ENCODE data around the gene JMJD1C.
"Not testable (repeated sequence)": the region's sequence is repeated elsewhere in the genome, so short reads cannot be mapped to it uniquely, and the experiment has no call there.

Gene JMJD1C, protein sequence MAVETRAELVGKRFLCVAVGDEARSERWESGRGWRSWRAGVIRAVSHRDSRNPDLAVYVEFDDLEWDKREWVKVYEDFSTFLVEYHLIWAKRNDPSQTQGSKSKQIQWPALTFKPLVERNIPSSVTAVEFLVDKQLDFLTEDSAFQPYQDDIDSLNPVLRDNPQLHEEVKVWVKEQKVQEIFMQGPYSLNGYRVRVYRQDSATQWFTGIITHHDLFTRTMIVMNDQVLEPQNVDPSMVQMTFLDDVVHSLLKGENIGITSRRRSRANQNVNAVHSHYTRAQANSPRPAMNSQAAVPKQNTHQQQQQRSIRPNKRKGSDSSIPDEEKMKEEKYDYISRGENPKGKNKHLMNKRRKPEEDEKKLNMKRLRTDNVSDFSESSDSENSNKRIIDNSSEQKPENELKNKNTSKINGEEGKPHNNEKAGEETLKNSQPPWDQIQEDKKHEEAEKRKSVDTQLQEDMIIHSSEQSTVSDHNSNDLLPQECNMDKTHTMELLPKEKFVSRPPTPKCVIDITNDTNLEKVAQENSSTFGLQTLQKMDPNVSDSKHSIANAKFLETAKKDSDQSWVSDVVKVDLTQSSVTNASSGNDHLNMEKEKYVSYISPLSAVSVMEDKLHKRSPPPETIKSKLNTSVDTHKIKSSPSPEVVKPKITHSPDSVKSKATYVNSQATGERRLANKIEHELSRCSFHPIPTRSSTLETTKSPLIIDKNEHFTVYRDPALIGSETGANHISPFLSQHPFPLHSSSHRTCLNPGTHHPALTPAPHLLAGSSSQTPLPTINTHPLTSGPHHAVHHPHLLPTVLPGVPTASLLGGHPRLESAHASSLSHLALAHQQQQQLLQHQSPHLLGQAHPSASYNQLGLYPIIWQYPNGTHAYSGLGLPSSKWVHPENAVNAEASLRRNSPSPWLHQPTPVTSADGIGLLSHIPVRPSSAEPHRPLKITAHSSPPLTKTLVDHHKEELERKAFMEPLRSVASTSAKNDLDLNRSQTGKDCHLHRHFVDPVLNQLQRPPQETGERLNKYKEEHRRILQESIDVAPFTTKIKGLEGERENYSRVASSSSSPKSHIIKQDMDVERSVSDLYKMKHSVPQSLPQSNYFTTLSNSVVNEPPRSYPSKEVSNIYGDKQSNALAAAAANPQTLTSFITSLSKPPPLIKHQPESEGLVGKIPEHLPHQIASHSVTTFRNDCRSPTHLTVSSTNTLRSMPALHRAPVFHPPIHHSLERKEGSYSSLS (N-terminal part only)

DNA sequence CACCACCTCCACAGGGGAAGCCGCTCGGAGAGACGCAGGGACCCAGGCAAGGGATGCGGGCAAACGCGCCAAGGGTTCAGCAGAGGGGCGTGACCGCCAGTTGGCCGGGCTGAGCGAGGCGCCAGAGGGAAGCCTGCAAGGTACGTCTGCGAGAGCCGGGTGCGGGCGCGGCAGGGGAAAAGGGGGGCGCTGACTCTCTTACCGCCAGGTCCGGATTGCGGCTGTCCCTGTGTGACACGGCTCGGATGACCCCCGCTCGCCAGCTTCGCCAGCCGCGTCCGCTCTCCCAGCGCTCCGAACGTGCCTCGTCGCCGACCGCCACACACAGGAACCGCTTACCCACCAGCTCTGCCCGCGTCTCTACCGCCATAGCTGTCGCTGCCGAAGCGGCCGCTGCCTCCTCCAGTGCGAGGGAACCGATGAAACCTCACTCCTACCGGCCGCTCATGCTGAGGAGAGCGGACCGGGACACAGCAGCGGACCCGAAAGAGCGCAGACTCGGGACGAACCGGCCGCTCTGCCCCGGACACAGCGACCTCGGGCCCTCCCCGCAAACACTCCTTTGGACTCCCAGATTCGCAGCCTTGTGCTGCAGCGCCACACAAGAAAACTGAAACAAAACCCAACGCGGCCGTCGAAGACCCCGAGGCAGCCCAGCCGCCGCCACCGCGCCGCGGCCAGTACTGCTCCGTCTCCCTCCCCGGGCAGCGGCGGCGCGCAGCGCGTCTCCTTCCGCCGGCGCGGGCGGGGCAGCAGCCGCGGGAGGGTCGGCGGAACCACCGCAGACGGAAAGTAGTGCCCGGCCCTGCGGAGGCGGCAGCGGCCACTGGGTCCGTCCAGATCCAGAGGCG lies at the start of gene JMJD1C:
JMJD1C (minus strand) TSS at position 685 of the 851 bp plus-strand sequence; CDS start at position 370, 315 bp downstream.
- peak; percentile 56 for DNase-seq (ENCODE audit: insufficient read length, low spot score)
- FAIRE-seq, result peak; percentile 28

DNA sequence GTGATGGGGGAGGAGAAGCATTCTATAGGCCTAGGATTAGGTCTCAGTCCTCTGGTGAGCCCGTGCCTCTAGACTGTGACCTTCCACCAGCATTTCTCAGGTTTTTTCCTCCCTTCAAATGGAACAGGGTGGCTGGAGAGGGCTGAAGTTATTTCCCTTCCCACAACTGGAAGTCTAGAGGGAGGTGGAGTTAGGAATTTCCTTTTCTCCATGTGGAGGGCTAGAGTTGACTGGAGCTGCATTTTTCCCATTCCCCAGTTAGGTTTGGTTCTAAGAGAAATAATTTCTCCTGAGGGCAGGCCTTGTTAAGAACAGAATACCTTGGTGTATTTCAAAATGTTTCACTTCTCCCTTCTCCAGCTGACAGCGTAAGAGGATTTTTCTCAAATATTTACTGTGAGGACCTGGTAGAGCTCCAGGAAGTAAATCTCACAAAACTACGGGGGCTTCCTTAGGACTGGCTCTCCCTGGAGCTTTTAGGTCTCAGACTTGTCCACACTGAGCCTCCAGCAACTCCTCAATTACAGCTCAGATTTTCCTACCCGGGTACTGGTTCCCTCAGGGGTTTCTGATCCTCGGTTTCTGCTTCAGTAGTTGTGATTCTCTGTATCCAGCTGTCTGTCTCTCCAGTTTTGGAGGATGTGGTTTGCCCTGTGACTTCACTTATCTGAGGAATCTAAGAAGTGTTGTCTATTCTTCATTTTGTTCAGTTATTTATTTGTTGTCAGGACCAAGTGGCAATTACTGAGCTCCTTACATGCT lies 49.4 kb upstream of the JMJD1C start:
- DNase-seq (ENCODE audit: insufficient read length, low spot score) (no peak), FAIRE-seq (peak; percentile 42)

DNA sequence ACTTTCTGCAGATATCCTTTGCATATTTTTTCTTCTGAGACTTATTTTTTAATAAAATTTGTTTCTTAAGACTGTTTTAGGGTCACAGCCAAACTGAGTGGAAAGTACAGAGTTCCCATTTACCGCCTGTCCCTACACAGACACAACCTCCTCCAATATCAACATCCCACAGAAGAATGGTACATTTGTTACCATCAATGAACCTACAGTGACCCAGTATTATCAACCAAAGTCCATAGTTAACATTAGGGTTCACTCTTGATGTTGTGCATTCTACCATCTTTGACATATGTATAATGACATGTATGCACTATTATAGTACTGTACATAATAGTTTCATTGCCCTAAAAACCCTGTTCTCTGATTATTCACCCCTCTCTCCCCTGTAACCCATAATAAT lies 40.8 kb upstream of the JMJD1C start:
- no peak for FAIRE-seq
- DNase-seq (ENCODE audit: insufficient read length, low spot score), result no peak

DNA sequence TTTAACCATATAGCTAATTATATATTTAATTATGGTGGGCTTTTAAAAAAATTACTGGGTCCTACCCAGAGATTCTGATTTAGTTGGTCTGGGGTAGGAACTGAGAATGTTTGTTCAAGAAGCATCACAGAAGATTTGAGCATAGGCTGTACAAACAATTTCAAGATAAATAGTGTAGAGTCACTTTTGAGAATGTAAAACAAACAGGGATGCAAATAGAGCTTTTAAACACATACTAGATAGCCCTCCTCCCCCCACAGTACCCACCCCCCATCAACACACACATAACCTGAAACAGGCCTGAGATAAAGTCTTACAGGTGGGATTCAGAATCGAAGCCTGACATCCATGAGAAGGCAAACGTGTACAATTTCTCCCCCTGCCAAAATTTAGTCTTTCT lies 39.8 kb upstream of the JMJD1C start:
- FAIRE-seq, result no peak
- DNase-seq (ENCODE audit: insufficient read length, low spot score), result no peak

DNA sequence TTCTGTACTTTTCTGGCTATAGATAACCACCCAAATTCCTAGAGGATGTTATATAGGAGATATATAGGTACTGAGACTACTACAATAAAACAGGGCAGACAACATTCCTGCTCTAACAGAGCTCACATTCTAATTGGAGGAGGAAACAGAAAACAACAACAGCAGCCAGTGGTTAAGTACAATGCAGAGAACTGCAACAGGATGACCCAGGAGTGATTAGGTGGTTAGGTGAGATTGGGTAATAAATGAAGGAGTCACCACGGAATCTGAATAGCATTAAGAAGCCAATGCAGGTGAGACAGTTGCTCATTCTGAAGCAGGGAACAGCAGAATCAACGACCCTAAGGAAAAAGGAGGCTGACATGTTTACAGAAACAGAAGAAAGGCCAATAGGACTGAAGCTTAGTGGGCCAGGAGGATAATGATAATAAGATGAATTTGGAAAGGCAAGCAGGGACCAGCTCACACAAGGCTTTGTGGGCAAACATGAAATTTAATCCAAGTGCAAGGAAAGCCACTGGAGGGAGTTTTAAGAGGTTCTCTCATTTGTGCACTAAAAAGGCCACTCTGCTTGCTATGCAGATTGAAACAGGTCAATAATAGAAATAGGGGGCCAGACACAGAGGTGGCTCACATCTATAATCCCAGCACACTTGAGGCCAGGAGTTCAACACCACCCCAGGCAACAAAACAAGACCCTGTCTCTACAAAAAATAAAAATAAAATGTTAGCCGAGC lies 38.5 kb upstream of the JMJD1C start:
- DNase-seq (ENCODE audit: insufficient read length, low spot score), result no peak
- peak; percentile 49 for FAIRE-seq

DNA sequence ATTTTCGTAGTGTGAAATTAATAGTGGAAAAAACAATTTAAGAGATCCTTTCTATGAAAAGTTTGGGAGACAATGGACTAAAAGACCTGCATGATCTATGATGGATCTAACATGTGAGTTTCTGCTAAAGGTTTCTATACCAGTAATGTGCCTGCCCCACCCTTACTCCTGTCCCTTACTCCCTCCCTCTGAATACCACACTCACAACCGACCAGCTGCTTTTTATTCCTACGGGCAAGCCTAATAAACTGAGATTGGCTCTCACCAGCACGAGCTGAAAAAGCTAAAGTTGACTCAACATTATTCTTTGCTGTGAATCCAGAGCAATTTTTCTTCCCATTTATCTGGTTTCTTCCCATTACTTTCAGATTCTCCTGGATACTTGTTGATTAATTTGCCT lies 37.6 kb upstream of the JMJD1C start:
- FAIRE-seq (no peak), DNase-seq (ENCODE audit: insufficient read length, low spot score) (no peak)

DNA sequence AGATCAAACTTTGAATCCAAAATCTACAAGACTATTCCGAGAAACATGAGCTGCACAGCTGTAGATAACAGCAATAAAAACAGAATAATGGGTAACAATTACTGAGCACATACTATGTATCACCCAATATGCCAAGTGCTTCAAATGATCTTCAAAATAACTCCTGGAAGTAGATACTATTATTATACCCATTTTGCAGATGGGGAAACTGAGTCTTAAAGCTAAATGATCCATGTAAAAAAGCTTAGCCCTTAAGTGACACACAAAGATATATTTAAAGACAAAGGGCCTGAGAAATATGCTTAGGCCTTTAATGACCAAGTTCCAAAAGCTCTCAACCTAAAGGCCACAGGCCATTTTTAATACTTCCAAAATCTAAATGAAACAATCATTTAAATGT lies 37.1 kb upstream of the JMJD1C start:
- DNase-seq (ENCODE audit: insufficient read length, low spot score), result no peak
- FAIRE-seq, result no peak

DNA sequence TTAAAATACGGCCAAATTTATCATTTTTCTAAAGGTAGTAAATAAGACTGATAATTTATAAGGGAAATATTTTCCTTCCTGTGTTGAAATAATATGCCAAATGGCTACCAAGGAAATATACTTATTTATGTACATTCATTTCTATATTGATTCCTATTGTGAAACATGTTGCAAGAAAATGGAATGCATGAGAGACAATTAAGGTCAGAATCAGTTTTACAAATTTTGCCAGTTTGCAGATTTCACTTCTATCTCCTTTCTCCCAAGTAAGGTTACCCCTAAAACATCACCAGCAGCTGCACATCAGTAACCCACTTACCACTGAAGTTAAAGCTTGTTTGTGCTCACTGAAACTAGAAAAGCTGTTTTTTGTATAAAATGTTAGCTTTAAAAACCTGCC lies 36.2 kb upstream of the JMJD1C start:
- no peak for FAIRE-seq
- DNase-seq (ENCODE audit: insufficient read length, low spot score), result no peak

DNA sequence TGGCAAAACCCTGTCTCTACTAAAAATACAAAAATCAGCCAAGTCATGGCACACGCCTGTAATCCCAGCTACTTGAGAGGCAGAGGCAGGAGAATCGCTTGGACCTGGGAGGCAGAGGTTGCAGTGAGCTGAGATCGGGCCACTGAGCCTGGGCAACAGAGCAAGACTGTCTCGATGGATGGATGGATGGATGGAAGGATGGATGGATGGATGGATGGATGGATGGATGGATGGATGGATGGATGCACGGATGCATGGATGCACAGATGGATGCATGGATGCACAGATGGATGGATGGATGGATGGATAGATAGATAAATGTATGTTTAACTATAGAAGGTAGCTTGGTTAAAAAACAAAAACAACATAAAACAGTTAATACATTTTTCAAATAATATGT lies 34.8 kb upstream of the JMJD1C start:
- not testable (repeated sequence) for DNase-seq (ENCODE audit: insufficient read length, low spot score); FAIRE-seq

DNA sequence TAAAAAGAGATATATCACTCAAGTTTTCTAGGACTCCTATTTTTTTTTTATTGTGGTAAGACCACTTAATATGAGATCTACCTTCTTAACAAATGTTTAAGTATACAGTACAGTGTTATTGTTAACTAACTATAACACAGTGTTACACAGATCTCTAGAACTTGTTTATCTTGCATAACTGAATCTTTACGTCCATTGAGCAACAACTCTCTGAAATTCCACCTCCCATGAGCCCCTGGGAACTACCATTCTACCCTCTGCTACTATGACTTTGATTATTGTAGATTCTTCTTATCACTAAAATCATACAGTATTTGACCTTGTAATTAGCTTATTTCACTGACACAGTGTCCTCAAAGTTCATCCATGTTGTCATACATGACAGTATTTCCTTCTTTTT lies 32.9 kb upstream of the JMJD1C start:
- DNase-seq (ENCODE audit: insufficient read length, low spot score) (no peak), FAIRE-seq (no peak)

DNA sequence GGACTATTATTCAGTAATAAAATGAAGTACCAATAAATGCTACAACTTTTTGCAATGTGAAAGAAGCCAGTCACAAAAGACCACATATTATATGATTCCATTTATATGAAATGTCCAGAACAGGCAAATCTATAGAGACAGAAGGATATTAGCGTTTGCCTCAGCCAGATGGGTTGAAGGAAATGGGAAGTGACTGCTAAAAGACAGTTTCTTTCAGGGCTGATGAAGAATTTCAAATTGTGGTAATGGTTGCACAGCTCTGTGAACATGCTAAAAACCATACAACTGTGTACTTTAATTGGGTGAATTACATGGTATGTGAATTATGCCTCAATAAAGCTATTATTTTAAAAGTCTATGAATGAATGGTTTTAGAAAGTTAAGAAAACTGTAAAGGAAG lies 31.5 kb upstream of the JMJD1C start:
- FAIRE-seq (peak; percentile 58), DNase-seq (ENCODE audit: insufficient read length, low spot score) (no peak)

DNA sequence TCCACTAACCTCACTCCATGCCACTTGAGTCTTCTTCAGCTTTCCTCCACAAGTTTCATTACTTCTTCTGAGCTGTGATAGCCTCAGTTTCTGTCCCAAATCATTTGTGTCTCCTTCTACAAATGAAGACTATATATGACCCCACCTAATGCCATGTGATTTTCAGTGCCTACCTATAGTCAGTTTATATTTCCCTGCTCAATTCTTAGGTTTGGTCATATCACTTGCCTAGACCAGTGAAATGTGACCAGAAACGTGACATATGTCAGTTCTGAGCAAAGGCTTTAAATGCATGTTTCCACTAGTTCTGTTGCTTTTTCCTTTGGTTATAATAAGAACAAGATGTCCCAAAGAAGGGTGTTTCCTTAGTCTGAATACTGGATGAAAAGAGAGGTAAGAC lies 30.8 kb upstream of the JMJD1C start:
- DNase-seq (ENCODE audit: insufficient read length, low spot score) (no peak), FAIRE-seq (peak; percentile 68)

DNA sequence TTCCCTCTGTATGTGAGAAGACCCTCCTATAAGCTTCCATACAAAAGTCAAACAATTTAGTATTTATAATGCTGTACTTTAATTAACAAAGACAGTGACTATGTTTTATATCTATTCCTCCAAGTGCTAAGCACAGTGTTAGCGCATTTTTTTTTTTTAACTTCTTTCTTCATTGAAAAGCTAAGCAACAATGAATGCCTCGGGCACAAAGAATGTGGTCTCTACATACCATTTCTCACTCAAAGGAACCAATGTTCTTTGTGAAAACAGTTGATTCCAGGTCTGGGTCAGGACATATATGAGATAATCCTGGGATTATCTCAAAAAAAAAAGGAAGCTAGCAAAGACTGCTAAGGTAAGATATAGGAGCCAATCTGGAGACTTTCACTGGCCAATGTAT lies 29.2 kb upstream of the JMJD1C start:
- DNase-seq (ENCODE audit: insufficient read length, low spot score) (no peak), FAIRE-seq (no peak)

DNA sequence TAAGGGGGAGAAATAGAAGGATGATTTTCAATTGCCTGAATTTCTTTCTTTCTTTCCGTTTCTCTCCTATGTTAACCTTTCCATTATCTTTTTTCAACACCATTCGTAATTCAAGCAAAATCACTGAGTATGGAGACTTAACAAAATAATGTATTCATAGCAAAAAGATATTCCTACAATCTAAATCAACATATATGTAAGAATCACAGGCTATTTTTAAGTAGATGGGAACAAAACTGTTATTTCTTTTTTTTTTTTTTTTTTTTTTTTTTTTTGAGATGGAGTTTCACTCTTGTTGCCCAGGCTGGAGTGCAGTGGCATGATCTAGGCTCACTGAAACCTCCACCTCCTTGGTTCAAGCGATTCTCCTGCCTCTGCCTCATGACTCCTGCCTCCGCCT lies 27.2 kb upstream of the JMJD1C start:
- DNase-seq (ENCODE audit: insufficient read length, low spot score) (no peak), FAIRE-seq (no peak)

DNA sequence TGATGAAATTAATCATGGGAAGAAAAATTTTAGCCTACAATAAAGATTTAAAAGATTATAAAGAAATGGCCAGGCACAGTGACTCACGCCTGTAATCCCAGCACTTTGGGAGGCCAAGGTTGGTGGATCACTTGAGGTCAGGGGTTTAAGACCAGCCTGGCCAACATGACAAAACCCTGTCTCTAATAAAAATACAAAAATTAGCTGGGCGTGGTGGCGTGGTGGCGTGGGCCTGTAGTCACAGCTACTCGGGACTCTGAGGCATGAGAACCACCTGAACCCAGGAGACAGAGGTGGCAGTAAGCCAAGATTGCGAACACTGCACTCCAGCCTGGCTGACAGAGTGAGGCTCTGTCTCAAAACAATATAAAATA lies 26.5 kb upstream of the JMJD1C start:
- FAIRE-seq, result not testable (repeated sequence)

DNA sequence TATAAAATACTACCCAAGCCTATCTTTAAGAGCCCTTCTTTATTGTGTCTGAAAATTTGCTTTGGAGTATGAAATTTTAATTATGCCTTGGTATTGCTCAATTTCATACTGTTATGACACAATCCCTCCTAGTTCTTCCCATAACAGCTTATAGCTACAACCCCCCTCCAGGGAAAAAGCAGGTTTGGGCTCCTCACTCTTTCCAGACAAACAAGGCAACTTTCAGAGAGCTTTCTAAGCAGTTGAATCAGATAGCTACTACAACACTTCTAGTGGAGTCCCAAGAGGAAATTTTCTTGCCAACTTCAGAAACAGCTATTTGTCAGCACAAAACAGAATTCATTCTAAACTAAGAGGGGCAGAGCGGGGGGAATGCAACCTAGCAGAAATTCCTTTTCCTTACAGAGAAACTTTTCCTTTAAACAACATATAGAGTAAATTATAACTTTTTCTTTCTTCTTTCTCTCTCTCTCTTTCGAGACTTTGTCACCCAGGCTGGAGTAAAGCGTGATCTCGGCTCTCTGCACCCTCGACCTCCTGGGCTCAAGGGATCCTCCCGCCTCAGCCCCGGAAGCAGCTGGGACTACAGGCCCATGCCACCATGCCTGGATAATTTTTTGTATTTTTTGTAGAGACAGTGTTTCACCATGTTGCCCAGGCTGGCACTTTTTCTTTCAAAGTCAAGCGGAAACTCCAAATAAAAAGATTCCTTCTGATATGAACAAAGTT lies 26.0 kb upstream of the JMJD1C start:
- DNase-seq (ENCODE audit: insufficient read length, low spot score), result no peak
- FAIRE-seq, result no peak

More for the DNA sequence above, 26.5 kb upstream of the JMJD1C start:
- not testable (repeated sequence) for DNase-seq (ENCODE audit: insufficient read length, low spot score)

DNA sequence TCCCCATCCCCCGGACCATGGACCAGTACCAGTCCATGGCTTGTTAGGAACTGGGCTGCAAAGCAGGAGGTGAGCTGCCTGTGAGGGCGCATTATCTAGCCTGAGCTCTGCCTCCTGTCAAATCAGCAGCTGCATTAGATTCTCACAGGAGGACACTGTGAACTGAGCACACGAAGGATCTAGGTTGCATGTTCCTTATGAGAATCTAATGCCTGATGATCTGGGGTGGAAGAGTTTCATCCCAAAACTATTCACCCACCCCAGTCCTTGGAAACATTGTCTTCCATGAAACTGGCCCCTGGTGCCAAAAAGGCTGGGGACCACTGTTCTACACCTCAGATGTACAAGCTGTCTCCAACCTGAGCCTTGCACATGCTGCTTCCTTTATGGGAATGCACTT lies 24.1 kb upstream of the JMJD1C start:
- FAIRE-seq, result no peak
- no peak for DNase-seq (ENCODE audit: insufficient read length, low spot score)

DNA sequence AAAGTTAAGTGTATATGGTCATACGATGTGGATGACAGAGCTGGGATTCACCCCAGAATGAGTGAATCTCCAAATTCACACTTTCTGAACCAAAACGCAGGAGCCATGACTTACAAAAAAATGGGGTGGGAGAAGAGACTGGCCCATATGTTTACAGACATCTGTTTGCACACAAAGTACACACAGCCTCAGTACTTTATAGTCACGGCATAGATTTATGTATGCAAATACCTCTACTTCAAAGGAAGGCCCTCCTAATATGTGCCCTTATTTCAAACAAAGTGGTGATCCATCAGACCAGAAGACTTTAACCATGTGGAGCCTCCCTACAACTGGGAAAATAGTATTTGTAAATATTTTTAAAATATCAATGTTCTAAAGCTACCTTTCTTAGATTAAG lies 22.2 kb upstream of the JMJD1C start:
- no peak for DNase-seq (ENCODE audit: insufficient read length, low spot score)
- FAIRE-seq, result no peak
